ENCODE measurements around the gene NDST1.
"Not testable (repeated sequence)": the region's sequence is repeated elsewhere in the genome, so short reads cannot be mapped to it uniquely, and the experiment has no call there.

The NDST1 gene

DNA sequence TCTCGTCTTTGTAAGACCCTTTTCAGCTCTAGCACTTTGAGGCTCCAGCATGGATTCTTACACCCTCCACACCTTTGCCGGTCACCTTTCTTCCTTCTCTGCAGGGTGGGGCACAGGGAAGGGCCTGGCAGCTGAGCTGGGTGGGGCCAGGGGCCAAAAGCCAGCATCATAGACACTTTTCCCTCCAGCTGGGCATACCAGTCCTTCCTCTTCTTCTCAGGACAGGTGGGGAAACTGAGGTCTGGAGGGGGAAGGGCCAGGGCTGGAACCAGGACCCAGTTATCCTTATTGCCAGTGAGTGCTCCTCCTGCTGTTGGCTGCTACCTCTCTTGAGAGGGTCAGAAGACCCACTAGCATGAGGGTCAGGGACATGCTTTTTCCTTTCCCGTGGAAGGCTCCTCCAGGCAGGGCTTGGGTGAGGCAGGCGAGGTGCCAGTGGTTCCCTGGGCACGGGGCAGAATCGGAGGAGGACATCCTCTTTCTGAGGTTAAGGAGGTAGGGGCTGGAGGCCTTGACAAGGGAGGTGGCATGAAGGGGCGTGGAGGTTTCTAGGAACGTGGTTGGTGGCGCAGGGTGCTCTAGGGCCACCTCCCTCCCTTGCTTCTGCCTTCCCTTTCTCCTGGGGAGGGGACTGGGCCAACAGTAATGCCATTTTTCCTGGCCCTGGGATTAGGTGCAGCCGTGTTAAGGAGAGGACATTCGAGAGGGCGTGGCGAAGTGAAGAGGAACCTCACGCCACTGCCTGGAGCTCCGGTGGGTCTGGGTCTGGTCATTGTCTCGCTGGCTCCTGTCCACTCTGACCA lies at the start of gene NDST1:
NDST1 (plus strand) TSS at position 658 of the 803 bp plus-strand sequence. CDS start 13,124 bp downstream, outside the sequence.
- no peak for DNase-seq (ENCODE audit: low read depth in 4 of 4, low spot score in 1 of 4)

DNA sequence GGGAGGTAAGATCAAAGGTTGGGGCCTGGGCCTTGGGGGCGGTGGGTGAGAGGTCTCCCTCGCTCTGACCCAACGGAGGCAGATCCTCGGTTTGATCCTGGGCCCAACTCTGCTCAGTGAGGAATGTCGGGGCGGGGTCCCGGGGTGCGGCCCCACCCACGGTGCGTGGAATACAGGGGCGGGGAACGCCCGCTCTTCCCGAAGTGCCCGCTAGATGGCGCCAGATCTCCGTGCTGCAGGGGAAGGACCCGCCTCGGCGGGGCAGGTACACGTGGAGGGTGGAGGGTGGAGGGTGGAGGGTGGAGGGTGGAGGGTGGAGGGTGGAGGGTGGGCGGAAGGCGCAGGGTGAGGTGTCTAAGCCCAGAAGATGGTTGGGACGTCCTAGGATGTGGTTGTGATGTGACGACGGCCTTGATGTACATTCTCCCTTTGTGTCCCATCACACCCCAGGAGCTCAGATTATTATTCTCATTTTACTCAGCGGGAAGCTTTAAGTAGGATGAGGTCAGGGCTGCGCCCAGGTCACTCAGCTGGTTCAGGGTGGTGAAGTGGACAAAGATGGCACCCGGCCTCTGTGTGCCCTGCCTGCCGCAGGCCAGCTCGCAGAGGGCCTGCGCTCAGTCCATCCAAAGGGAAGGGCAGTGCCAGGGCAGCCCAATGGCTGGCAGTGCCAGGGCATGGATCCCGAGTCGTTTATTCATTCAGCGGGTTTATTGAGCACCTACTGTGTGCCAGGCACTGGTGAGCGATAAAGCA lies 49.0 kb upstream of the NDST1 start:
- peak; percentile 80 to 93 (median 83) for DNase-seq (ENCODE audit: low read depth in 4 of 4, low spot score in 1 of 4)

DNA sequence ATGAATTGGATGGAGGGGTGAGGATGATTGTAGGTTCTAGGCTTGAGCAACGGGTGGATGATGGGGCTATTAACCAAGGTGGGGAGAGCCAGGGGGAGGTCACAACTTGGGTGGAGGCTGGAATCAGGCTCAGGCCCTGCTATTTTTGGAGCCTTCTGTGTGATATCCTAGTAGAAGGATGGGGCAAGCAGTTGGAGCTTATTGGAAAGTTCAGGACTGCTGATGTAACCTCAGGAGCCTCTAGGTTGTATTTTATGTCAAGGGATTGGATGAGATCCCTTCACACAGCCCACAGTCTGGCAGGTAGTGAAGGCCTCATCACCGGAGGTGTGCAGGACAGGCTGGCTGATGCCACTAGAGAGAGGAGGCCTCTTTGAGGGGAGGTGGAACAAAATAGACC lies 47.1 kb upstream of the NDST1 start:
- DNase-seq (ENCODE audit: low read depth in 4 of 4, low spot score in 1 of 4), result no peak

- DNase-seq (ENCODE audit: low read depth in 4 of 4, low spot score in 1 of 4), result no peak
Measured at GRCh38 chr5:150461231-150461630, 46.7 kb upstream of the NDST1 start.

DNA sequence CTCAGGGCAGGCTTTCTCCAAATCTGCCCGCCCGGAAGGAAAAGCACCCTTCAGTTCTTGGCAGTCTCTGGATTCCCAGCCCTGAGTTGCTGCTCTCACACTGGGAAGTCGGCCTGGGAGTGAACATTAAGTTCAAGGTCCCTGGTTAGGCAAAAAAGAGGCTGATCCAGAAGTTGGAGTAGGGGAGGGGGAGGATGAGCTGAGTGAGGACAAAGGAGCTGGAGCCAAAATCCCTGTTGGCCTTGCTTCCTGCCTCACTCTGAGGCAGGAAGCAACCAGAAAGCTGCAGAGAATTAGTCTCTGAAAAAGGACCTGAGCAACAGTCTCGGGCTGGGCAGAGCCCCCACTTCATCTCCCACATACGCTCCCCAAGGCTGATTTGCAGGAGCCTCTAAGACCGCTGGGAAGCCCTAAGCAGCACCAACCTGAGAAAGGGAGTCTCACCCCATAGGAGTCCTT lies 43.3 kb upstream of the NDST1 start:
- DNase-seq (ENCODE audit: low read depth in 4 of 4, low spot score in 1 of 4), result no peak

DNA sequence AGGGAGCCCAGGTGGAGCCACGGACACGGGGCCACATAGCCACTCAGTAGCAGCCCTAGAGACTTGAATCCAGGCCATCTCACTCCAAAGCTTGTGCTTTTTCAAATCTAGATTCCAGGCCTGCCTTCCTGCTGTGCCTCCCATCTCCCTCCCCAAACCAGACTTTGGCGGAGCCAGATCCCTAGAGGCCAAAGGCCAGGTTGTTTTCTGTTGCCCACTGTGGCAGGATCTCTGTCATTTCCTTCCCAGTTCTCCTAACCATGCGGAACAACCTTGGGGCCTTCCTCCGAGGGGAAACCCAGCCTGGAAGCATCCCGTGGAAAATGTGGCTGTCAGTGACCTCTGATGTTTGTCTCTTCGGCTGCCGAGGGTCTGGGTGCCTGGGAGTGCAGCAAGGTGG lies 42.0 kb upstream of the NDST1 start:
- no peak for DNase-seq (ENCODE audit: low read depth in 4 of 4, low spot score in 1 of 4)

DNA sequence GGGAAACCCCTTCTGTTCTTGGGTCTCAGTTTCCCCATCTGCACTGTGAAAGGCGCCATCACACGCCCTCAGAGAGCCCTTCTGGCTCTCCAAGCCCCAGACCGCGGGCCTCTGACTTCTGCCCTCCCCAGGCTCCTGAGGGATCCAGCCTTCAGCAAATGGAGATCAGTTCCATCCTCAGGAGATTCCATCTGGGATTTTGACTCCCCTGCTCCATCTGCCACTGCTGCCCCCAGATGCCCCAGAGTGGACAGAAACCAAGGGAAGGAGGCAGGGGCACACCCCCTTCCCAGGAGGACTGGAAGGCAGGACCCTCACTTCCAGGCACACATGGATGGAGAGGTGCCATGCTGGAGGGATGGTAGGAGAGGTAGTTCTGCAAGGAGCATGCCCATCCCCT lies 39.7 kb upstream of the NDST1 start:
- no peak for DNase-seq (ENCODE audit: low read depth in 4 of 4, low spot score in 1 of 4)

GRCh38 chr5:150469718-150470469 lies 38.0 kb upstream of the NDST1 start:
- DNase-seq (ENCODE audit: low read depth in 4 of 4, low spot score in 1 of 4), result no peak

DNA sequence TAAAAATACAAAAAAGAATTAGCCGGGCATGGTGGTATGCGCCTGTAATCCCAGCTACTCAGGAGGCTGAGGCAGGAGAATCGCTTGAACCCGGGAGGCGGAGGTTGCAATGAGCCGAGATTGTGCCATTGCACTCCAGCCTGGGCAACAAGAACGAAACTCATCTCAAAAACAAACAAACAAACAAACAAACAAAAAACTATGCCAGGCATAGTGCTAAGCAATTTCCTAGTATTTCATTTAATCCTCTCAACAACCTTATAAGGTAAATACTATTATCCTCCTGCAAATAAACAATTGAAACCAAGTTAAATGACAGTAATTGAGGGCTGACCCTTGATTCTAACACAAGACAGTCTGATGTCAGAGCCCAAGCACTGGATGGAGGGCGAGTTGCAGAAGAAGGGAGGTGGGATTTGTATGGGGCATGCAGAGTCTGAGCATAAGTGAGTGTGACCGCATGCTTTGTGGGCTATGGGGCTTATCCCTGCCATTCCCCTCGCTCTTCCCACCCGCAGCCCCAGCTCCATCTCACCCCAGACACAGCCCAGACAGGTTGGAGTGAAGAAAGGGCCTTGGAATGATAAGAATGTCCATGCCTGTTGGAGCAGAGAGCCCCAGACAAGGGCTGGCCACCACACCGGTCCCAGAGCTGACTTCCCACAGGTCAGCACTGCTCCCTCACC lies 34.1 kb upstream of the NDST1 start:
- DNase-seq (ENCODE audit: low read depth in 4 of 4, low spot score in 1 of 4), result no peak

GRCh38 chr5:150476568-150476967 lies 31.4 kb upstream of the NDST1 start:
- not testable (repeated sequence) for DNase-seq (ENCODE audit: low read depth in 4 of 4, low spot score in 1 of 4)

GRCh38 chr5:150479416-150479815 lies 28.5 kb upstream of the NDST1 start:
- no peak for DNase-seq (ENCODE audit: low read depth in 4 of 4, low spot score in 1 of 4)

DNA sequence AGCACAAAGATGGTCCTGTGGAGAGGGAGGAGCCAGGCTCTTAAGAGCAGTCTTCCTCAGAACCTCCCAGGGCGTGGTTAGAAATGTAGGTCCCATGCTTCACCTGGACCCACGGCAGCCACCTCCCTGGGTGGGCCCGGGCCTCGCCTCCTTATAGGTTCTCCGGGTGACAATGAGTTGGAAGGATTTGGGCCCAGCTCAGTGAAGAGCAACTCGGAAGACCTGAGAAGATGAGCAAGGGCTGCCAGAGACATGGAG lies 26.3 kb upstream of the NDST1 start:
- DNase-seq (ENCODE audit: low read depth in 4 of 4, low spot score in 1 of 4), result no peak

- no peak for DNase-seq (ENCODE audit: low read depth in 4 of 4, low spot score in 1 of 4)
Measured at GRCh38 chr5:150481972-150482406, 25.9 kb upstream of the NDST1 start.

GRCh38 chr5:150484964-150485692 lies 22.8 kb upstream of the NDST1 start:
- no peak for DNase-seq (ENCODE audit: low read depth in 4 of 4, low spot score in 1 of 4)

DNA sequence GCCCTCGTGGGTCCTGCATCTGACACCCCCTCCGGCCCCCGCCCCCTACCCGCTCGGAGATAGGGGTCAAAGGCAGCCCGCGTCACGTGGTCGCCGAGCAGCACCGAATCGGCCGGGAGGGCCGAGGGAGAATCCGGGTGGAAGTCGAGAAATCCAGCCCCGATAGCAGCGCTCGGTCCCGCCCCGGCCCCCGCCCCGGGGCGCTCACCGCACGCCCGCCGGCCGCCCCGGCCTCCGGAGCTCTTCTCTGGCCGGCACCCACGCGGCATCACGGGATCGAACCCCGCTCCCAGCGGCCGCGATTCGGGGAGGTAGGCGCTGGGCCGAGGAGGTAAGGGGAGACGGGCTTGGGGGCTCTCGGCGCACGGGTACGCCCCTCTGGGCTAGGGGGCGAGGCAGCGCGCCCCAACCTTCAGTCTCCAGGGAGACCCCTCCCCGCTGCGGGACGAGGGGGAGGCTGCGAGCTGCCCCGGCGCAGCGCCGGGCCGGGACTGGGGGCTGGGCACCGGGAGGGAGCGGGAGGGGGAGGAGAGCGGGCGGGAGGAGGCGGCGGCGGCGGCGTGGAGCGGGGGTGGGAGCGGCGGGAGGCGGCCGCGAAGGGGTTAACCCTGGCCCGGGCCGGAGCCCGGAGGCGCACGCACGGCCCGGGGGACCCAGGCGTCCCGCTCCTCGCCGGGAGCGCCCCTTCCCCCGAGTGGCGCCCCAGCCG lies 22.1 kb upstream of the NDST1 start:
- peak in 2 of 4 experiments; percentile 9 to 24 for DNase-seq (ENCODE audit: low read depth in 4 of 4, low spot score in 1 of 4)

DNA sequence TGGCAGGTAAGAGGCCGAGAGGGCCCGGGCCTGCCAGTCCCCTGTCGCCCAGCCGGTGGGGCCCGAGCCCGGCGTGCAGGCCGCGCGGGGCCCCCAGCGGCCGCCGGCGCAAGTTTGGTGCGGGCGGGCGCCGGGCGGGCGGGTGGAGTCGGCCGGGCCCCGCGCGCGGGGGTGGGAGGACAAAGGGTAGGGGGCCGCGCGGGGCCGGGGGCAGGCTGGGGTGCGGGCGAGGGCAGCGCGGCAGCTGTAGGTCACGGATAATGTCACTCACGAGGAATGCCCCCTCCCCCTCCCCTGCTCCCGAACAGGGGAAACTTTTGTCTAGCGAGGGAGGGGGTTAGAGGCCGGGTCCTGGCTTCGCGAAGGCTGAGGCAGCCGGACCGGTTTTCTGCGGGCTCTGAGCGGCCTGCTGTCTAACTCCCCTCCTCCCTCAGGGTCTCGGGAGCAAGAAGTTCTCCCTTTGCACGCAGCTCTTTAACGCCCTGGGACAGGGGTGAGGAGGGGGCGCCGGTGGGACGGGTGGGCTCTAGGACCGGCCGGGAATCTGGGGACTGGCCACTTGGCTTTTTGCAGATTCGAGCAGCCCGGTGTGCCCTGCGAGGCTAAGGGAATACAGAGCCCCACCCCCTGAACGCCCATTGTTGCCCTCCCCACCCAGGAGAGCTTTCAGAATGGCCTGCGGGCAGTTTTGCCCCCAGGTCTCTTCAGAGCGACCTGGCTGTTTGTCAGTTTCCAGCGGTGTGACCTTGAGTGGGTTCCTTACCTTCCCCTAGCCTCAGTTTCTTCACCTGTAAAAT lies 21.3 kb upstream of the NDST1 start:
- peak in 2 of 4 experiments; percentile 4 to 21 for DNase-seq (ENCODE audit: low read depth in 4 of 4, low spot score in 1 of 4)

DNA sequence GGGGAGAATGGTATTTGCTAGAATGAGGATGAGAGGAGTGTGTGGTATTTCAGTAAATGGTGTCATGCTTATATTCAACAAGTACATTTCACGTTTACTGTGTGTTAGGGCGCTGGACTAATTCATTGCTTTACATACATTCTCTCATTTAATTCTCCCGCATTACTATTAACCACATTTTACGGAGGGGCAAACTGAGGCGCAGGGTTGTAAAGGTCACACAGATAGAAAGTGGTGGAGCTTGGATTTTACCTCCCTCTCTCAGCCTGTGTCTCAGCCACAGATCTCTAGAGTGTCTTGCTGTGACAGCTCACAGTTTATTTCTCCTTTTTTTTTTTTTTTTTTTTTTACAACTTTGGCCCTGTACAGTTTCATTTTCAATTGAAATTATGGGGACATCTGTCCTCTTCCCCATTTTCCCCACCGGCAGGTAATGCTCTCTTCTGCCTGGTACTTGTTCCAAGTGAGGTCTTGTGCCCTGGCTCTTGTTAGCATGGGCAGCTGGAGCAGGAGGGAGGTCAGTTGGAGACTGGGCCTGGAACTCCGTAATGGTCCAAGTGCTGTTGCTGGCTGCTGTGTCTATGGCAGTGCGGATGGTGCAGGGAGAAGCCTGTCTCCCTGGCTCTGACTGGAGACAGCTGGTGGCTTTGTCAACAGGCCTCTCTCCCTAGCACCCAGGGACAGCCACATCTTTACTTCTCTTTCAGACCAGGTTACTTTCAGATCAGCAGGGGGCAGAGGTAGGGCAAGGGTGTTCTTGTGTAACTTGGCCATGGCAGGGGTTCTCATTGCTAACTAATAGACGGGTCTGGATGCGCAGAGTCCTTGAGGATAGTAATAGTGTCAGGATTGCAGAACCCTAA lies 20.5 kb upstream of the NDST1 start:
- DNase-seq (ENCODE audit: low read depth in 4 of 4, low spot score in 1 of 4), result no peak
